NCI-H1105 (cell line): Measurements from ENCODE around the gene CDKN2B.
"Not testable (repeated sequence)": the region's sequence is repeated elsewhere in the genome, so short reads cannot be mapped to it uniquely, and the experiment has no call there.

Experiments
- DNase-seq: peaks from one replicate; lab custom pipeline; 2025; lab: John Stamatoyannopoulos, UW

CDKN2B gene

GRCh38 chr9:21969011-21969940 lies 39.8 kb downstream of the CDKN2B start:
- no peak for DNase-seq

GRCh38 chr9:21968331-21969010 lies 40.6 kb downstream of the CDKN2B start:
- no peak for DNase-seq

DNA sequence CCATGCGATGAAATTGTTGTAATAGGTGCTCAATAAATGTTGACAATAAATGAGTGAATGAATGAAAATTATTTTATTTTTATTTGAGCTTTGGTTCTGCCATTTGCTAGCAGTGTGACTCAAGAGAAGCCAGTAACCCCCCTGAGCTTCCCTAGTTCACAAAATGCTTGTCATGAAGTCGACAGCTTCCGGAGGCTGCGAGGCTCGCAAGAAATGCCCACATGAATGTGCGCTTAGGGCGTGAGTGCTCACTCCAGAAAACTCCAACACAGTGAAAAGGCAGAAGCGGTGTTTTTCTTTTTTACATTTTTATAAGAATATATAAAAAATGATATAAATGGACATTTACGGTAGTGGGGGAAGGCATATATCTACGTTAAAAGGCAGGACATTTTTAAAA lies 41.4 kb downstream of the CDKN2B start:
- no peak for DNase-seq

DNA sequence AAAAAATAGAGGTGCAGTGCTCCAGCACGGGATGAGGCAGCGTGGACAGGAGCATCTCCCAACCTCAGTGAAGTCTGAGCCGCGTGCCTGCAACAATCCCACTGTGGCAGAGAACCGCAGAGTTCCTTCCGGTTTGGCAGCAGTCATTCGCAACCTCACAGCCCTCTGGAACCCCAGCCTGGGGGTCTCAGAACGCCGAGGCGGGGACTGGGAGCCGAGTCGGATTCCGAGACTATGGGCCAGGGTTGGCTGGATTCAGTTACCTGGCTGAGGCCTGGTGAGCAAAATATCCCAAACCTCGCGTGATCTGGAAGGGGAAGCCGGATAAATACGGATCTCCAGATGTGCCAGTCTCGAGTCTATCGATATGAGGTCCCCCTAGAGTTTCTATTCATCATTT lies 41.9 kb downstream of the CDKN2B start:
- DNase-seq, result no peak

- DNase-seq, result no peak
These were observed 42.8 kb downstream of the CDKN2B start for GRCh38 chr9:21966140-21966851.

DNA sequence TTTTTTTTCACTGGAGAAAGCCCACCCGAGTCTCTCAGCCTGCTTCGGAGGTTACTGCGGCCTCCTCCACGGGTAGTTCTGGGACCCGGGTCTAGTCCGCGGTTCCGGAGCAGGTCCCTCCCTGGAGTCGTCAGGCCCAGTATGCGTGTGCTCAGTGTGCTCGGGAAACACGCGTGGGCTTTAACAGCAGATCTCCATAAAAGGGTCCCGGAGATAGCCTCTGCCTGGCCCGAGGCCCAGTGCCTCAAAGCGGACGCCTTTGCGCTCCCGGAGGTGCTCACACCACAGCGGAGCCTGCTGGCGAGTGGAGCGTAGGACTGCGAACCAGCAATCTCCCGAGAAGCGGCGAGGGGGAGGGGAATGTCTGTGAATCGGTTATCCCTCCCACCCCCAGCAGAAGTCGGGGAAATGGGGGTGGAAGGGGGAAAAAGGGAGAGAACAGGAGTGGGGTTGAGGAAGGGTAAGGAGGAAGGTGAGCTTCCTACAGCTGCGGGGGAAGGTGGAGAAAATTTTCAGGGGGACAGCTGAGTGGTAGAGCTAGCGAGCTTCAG lies 43.6 kb downstream of the CDKN2B start:
- DNase-seq, result no peak

- no peak for DNase-seq
These were observed 44.1 kb downstream of the CDKN2B start for GRCh38 chr9:21964925-21965385.

- no peak for DNase-seq
These were observed 47.5 kb downstream of the CDKN2B start for GRCh38 chr9:21961569-21961968.

DNA sequence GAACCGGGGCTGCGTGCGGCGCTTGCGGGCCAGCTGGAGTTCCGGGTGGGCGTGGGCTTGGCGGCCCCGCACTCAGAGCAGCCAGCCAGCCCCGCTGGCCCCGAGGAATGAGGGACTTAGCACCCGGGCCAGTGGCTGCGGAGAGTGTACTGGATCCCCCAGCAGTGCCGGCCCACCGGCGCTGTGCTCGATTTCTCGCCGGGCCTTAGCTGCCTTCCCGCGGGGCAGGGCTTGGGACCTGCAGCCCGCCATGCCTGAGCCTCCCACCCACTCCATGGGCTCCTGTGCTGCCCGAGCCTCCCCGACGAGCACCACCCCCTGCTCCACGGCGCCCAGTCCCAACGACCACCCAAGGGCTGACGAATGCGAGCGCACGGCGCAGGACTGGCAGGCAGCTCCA lies 49.8 kb downstream of the CDKN2B start:
- DNase-seq, result not testable (repeated sequence)

GRCh38 chr9:21958833-21959232 lies 50.3 kb downstream of the CDKN2B start:
- DNase-seq, result no peak
